Hepatocyte (in vitro differentiated cells): ENCODE measurements around the gene CARD19.

ENCODE experiments used
- CTCF ChIP-seq: fragments of 200-600 bp; sonication (generic); IDR thresholded peaks from 2 replicates; pipeline ENCODE4 v1.5.1; 2016; ENCODE audit warnings: antibody characterized with exemption, mild to moderate bottlenecking; ENCODE audit not compliant: poor library complexity
- EZH2phosphoT487 ChIP-seq: fragments of 200-600 bp; sonication (generic); IDR thresholded peaks from one replicate; pipeline ENCODE4 v1.6.1; 2018; ENCODE audit warnings: antibody characterized with exemption, mild to moderate bottlenecking, low read depth, moderate library complexity; ENCODE audit not compliant: unreplicated experiment, severe bottlenecking

DNA sequence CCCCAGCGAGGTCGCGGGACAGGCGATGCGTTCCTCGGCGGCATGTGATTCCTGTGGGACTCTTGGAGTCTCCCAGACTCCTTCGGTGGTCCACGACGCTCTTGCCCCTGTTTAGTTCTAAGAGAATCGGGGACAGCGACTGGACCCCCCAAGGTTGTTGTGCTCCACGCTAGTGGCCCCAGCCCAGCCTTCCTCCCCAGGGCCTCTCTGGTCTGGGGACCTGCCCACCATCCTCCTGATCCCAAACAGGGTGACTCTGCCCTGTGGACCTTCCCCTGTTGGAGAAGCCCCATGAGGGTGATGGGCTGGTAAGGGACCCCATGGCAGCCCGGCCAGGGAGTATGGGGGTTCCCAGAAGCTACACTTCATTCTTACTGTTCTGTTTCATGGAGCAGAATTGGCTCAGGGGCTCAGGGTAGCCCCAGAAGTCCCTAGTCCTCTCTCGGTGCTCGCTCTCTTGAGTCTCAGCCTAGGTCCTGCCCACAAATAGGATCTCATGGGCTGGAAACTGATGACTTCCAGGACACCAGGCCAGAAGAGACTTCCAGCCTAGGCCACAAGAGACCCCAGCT is 880 bp downstream of the CARD19 start:
- TF ChIP-seq CTCF = no peak
- TF ChIP-seq EZH2phosphoT487 = no peak
